ENCODE results near the gene EYA4. TPM values are rescaled to one million over a fixed set of nuclear protein-coding genes. Genes with fewer than 3 reads are reported as not detected.

The EYA4 gene
- polyA plus RNA-seq, 1 of the 3 experiments (the other 2 are of a cell fraction), result 0.08 TPM

GRCh38 chr6:133478673-133479072, 237.5 kb downstream of the EYA4 start:
- TF ChIP-seq TAF1 (IDR thresholded peaks at IDR 0.05; ENCODE audit: borderline replicate concordance, low read depth, low read length), result no peak
- TF ChIP-seq USF2 (IDR thresholded peaks at IDR 0.05; ENCODE audit: borderline replicate concordance, low read depth, low read length), result no peak
- no peak for TF ChIP-seq RFX5 (IDR thresholded peaks at IDR 0.05; ENCODE audit: low read length)
- no peak for TF ChIP-seq ZBTB33 (IDR thresholded peaks at IDR 0.05; ENCODE audit: borderline replicate concordance, low read depth)
- TF ChIP-seq RCOR1 (IDR thresholded peaks at IDR 0.05; ENCODE audit: low read length), result no peak
- TF ChIP-seq CHD2 (IDR thresholded peaks at IDR 0.05; ENCODE audit: low read length, partially characterized antibody), result no peak
- TF ChIP-seq FOXM1 (IDR thresholded peaks at IDR 0.05; ENCODE audit: low read depth), result no peak
- TF ChIP-seq, protein P1, sequence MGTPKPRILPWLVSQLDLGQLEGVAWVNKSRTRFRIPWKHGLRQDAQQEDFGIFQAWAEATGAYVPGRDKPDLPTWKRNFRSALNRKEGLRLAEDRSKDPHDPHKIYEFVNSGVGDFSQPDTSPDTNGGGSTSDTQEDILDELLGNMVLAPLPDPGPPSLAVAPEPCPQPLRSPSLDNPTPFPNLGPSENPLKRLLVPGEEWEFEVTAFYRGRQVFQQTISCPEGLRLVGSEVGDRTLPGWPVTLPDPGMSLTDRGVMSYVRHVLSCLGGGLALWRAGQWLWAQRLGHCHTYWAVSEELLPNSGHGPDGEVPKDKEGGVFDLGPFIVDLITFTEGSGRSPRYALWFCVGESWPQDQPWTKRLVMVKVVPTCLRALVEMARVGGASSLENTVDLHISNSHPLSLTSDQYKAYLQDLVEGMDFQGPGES (IDR thresholded peaks at IDR 0.05; ENCODE audit: low read depth, low read length), result no peak
- TF ChIP-seq TCF12 (IDR thresholded peaks at IDR 0.05), result no peak
- TF ChIP-seq CTCF (IDR thresholded peaks at IDR 0.05), result no peak
- no peak for TF ChIP-seq PBX3 (IDR thresholded peaks at IDR 0.05)
- TF ChIP-seq GABPA (IDR thresholded peaks at IDR 0.05; ENCODE audit: low read depth), result no peak
- CTCF ChIA-PET, result no interaction called here
- Histone ChIP-seq H2AFZ (ENCODE audit: low read depth) (no peak overlapping the region), H3K79me2 (ENCODE audit: insufficient read depth) (no peaks in the 10 kb centered on the region), H3K9ac (no peak overlapping the region), H3K27me3 (ENCODE audit: insufficient read depth) (no peaks in the 10 kb centered on the region), H3K36me3 (replicated peaks in 1 of 2; ENCODE audit: control insufficient read depth in 1 of 2, insufficient read depth in 2 of 2, low read length in 1 of 2) (no peaks in the 10 kb centered on the region), H4K20me1 (ENCODE audit: insufficient read depth) (0 out of 2 replicates have a peak, but pooled peaks cover 3% of the 10 kb centered on the region), H3K4me1 (ENCODE audit: control insufficient read depth in 1 of 2, insufficient read depth in 2 of 2, low read depth in 1 of 2, low read length in 1 of 2) (no peaks in the 10 kb centered on the region), H3K4me2 (no peak overlapping the region), H3K4me3 (ENCODE audit: low read depth in 2 of 2, low read length in 1 of 2) (no peak overlapping the region), H3K9me3 (no peaks in the 10 kb centered on the region), H3F3A (replicated peaks; ENCODE audit: insufficient read depth) (no peaks in the 10 kb centered on the region), H3K27ac (ENCODE audit: low read depth in 2 of 2, low read length in 1 of 2) (no peak overlapping the region), H3K9me2 (no peaks in the 10 kb centered on the region)
- POLR2A ChIA-PET, result no interaction called here
- whole genome bisulfite sequencing (ENCODE audit: low lambda C conversion rate), result 26% methylated on average over 2 of the region's 2 CpGs
- DNase-seq, result no peak
